SU-DHL-6 (cell line): ENCODE data around the gene SLX1A.
"Not testable (repeated sequence)": the region's sequence is repeated elsewhere in the genome, so short reads cannot be mapped to it uniquely, and the experiment has no call there.

ENCODE experiments used
- EZH2phosphoT487 ChIP-seq: fragments of 200-600 bp; sonication (generic), shearing (Covaris generic); conservative IDR thresholded peaks from 2 replicates; pipeline ENCODE4 v1.6.1; 2018; ENCODE audit warnings: mild to moderate bottlenecking, antibody characterized with exemption, low read length, moderate library complexity, mixed read lengths
- TF ChIP-seq, protein P1 (sequence below): fragments of 200-600 bp; sonication (generic); IDR thresholded peaks from one replicate; pipeline ENCODE4 v1.5.1; 2017; ENCODE audit warnings: antibody characterized with exemption, mild to moderate bottlenecking, low read length, moderate library complexity; ENCODE audit not compliant: insufficient read depth, poor library complexity, severe bottlenecking

GRCh38 chr16:30194172-30194925 is 674 bp downstream of the SLX1A start:
- TF ChIP-seq, protein P1, sequence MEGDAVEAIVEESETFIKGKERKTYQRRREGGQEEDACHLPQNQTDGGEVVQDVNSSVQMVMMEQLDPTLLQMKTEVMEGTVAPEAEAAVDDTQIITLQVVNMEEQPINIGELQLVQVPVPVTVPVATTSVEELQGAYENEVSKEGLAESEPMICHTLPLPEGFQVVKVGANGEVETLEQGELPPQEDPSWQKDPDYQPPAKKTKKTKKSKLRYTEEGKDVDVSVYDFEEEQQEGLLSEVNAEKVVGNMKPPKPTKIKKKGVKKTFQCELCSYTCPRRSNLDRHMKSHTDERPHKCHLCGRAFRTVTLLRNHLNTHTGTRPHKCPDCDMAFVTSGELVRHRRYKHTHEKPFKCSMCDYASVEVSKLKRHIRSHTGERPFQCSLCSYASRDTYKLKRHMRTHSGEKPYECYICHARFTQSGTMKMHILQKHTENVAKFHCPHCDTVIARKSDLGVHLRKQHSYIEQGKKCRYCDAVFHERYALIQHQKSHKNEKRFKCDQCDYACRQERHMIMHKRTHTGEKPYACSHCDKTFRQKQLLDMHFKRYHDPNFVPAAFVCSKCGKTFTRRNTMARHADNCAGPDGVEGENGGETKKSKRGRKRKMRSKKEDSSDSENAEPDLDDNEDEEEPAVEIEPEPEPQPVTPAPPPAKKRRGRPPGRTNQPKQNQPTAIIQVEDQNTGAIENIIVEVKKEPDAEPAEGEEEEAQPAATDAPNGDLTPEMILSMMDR, result not testable (repeated sequence)
- TF ChIP-seq EZH2phosphoT487, result not testable (repeated sequence)
